HEK293T (cell line): ENCODE data around the gene FAM171A2.

Experiments
- CTCF ChIA-PET: fragments of 350-600 bp; formaldehyde crosslinking; extraction: SDS; loops from one replicate; lab custom pipeline; 2021; ENCODE audit warnings: antibody characterized with exemption, inconsistent platforms; lab: Yijun Ruan, JAX
- POLR2A ChIA-PET: fragments of 350-600 bp; formaldehyde crosslinking; extraction: SDS; loops from one replicate; lab custom pipeline; 2020; ENCODE audit warnings: antibody characterized with exemption, inconsistent platforms; lab: Yijun Ruan, JAX
- DNase-seq: peaks from one replicate; pipeline ENCODE4 v3.0.0; 2012; ENCODE audit warnings: mixed read lengths; ENCODE audit errors: extremely low spot score
- ARNT ChIP-seq: fragments of 450-650 bp; IDR thresholded peaks from 2 replicates; pipeline ENCODE4 v1.6.1; 2017; ENCODE audit warnings: mild to moderate bottlenecking
- BHLHE40 ChIP-seq: fragments of 450-650 bp; IDR thresholded peaks from 2 replicates; pipeline ENCODE4 v1.6.1; 2016; ENCODE audit warnings: mild to moderate bottlenecking, moderate library complexity, borderline replicate concordance
- CTBP1 ChIP-seq: fragments of 450-650 bp; IDR thresholded peaks from 2 replicates; pipeline ENCODE4 v1.6.1; 2016; ENCODE audit warnings: borderline replicate concordance
- ELF4 ChIP-seq: fragments of 450-650 bp; IDR thresholded peaks from 2 replicates; pipeline ENCODE4 v1.6.1; 2017; ENCODE audit warnings: antibody characterized with exemption
- FOXA1 ChIP-seq: fragments of 450-650 bp; IDR thresholded peaks from 2 replicates; pipeline ENCODE4 v1.6.1; 2016; ENCODE audit warnings: mild to moderate bottlenecking
- FOXK2 ChIP-seq: fragments of 450-650 bp; IDR thresholded peaks from 2 replicates; pipeline ENCODE4 v1.6.1; 2016; ENCODE audit warnings: mild to moderate bottlenecking
- FOXM1 ChIP-seq: fragments of 450-650 bp; IDR thresholded peaks from 2 replicates; pipeline ENCODE4 v1.6.1; 2017; ENCODE audit warnings: mild to moderate bottlenecking, borderline replicate concordance
- HDGF ChIP-seq: fragments of 450-650 bp; IDR thresholded peaks from 2 replicates; pipeline ENCODE4 v1.6.1; 2017; ENCODE audit warnings: antibody characterized with exemption, borderline replicate concordance
- L3MBTL2 ChIP-seq: fragments of 450-650 bp; conservative IDR thresholded peaks from 2 replicates; pipeline ENCODE4 v1.6.1; 2016; ENCODE audit warnings: mild to moderate bottlenecking
- LEF1 ChIP-seq: fragments of 450-650 bp; IDR thresholded peaks from 2 replicates; pipeline ENCODE4 v1.6.1; 2017; ENCODE audit warnings: mild to moderate bottlenecking, borderline replicate concordance
- NFRKB ChIP-seq: fragments of 450-650 bp; IDR thresholded peaks from 2 replicates; pipeline ENCODE4 v1.6.1; 2016; ENCODE audit warnings: mild to moderate bottlenecking, moderate library complexity
- SP1 ChIP-seq: fragments of 450-650 bp; IDR thresholded peaks from 2 replicates; pipeline ENCODE4 v1.6.1; 2017
- SUZ12 ChIP-seq: fragments of 450-650 bp; IDR thresholded peaks from 2 replicates; pipeline ENCODE4 v1.6.1; 2016; ENCODE audit warnings: mild to moderate bottlenecking
- TARDBP ChIP-seq: fragments of 450-650 bp; IDR thresholded peaks from 2 replicates; pipeline ENCODE4 v1.6.1; 2016
- ZNF384 ChIP-seq: fragments of 450-650 bp; IDR thresholded peaks from 2 replicates; pipeline ENCODE4 v1.6.1; 2016
- TF ChIP-seq, protein P1 (sequence below): fragments of 450-650 bp; IDR thresholded peaks from 2 replicates; pipeline ENCODE4 v1.6.1; 2016

Gene FAM171A2

GRCh38 chr17:44383861-44384260, 20.2 kb upstream of the FAM171A2 start:
- POLR2A ChIA-PET: no interaction called here
- CTCF ChIA-PET: no interaction called here
- TF ChIP-seq CTBP1 (no peak), NFRKB (no peak), LEF1 (no peak), HDGF (no peak), FOXM1 (no peak), ZNF384 (no peak), FOXA1 (no peak), SUZ12 (no peak), L3MBTL2 (no peak), SP1 (no peak), FOXK2 (no peak), BHLHE40 (no peak)
- TF ChIP-seq, protein P1, sequence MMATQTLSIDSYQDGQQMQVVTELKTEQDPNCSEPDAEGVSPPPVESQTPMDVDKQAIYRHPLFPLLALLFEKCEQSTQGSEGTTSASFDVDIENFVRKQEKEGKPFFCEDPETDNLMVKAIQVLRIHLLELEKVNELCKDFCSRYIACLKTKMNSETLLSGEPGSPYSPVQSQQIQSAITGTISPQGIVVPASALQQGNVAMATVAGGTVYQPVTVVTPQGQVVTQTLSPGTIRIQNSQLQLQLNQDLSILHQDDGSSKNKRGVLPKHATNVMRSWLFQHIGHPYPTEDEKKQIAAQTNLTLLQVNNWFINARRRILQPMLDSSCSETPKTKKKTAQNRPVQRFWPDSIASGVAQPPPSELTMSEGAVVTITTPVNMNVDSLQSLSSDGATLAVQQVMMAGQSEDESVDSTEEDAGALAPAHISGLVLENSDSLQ: no peak
- DNase-seq: no peak

DNA sequence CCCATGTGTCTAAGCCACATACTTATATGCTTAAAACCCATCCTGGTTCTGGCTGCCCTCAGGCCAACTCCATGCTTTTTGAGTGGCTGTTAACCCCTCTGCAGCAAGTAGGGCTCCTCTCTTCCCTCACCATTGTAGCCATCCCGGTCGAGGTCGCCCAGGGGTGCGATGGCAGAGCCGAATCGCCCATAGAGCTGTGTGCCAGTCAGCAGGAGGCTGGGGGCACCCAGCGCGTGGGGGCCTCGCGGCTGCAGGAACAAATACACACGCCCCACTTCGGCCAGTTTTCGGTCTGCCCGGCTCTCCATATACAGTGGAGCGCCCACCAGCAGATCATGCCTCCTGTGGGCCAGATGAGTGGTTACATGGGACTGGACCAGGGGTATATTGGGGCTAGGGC, 19.7 kb upstream of the FAM171A2 start:
- POLR2A ChIA-PET: no interaction called here
- TF ChIP-seq FOXK2: no peak
- TF ChIP-seq ZNF384: no peak
- TF ChIP-seq LEF1: no peak
- TF ChIP-seq, protein P1: no peak
- TF ChIP-seq SUZ12: no peak
- TF ChIP-seq ARNT: no peak
- no peak for TF ChIP-seq NFRKB
- TF ChIP-seq FOXM1: no peak
- TF ChIP-seq CTBP1: no peak
- CTCF ChIA-PET: no interaction called here
- no peak for DNase-seq

DNA sequence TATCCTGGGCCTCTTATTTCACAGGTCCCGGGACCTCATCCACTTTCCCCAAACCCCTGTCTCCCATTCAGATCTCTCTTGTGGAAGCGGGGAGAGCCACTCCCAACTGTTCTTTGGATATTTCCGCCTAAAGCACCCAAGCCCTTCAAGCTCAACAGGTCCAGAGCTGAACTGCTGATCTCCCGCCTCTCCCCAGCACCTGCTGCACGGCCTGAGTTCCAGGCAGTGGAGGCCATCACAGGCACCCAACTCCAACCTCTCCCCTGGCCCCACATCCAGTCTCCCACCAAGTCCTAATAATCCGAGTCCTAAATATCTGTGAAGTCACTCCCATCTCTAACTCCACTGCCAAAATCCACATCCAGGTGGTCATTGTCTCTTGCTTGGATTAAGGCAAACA, 19.3 kb upstream of the FAM171A2 start:
- DNase-seq: no peak
- ChIA-PET POLR2A (interaction anchor here (1.1 kb wide), 1 partner anchor 13 kb away, joined by 3 read pairs; no protein-coding TSS in a partner anchor), CTCF (no interaction called here)
- TF ChIP-seq ZNF384 (no peak), SUZ12 (no peak), SP1 (no peak), BHLHE40 (no peak), L3MBTL2 (no peak)

GRCh38 chr17:44381810-44382305, 18.2 kb upstream of the FAM171A2 start:
- no peak for DNase-seq
- POLR2A ChIA-PET: interaction anchor here (1.1 kb wide), 1 partner anchor 12 kb away, joined by 3 read pairs; no protein-coding TSS in a partner anchor
- CTCF ChIA-PET: no interaction called here
- TF ChIP-seq L3MBTL2 (no peak), NFRKB (no peak), ARNT (no peak), ELF4 (no peak), SP1 (no peak), FOXM1 (no peak), FOXK2 (no peak), BHLHE40 (no peak), CTBP1 (no peak)

DNA sequence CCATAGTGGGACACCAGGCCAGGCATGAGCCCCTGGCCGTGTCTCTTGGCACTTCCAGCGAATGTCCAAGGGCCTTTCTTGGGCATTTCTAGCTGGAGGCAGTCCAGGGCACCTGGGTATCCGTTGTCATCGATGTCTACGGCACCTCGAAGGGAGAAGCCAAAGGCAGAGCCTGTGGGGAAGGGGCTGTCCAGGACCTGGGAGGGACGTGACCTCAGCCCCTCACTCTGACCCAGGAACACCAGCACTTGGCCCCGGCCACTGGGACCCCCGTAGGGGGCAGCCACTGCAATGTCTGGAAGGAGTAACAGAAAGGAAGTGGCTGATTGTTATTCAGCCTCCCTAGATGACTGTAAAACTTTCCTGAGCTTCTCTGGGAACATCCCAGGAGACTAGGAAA, 17.1 kb upstream of the FAM171A2 start:
- TF ChIP-seq BHLHE40 (no peak), LEF1 (no peak), FOXA1 (no peak), ARNT (no peak), L3MBTL2 (no peak), ZNF384 (no peak), CTBP1 (no peak), NFRKB (no peak), SP1 (no peak), TARDBP (no peak), FOXM1 (no peak), FOXK2 (no peak), HDGF (no peak), ELF4 (no peak)
- TF ChIP-seq, protein P1: no peak
- ChIA-PET POLR2A (no interaction called here), CTCF (interaction anchor here (0.6 kb wide), 1 partner anchor 171 kb away, joined by 4 read pairs; no protein-coding TSS in a partner anchor)
- DNase-seq: no peak

DNA sequence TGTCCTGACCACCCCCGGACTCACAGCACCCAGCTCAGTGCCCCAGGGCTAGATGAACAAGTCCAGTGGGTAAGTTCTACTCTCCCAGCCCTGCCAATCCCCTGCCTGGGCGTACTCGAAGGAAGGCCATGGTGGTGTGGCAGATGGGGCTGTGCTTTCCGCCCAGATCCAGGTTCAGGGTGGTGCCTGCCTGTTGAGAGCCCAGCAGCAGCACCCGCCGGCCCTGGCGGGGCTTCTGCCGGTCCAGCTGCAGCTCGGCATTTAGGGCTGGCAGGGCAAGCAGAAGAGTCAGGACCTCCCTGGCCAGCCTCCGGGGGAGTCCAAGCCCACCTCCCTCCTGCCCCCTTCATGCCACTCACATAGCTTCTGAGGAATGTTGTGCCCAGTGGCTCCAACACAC, 16.2 kb upstream of the FAM171A2 start:
- CTCF ChIA-PET: interaction anchor here (0.6 kb wide), 1 partner anchor 170 kb away, joined by 4 read pairs; no protein-coding TSS in a partner anchor
- no peak for DNase-seq
- no peak for TF ChIP-seq LEF1
- TF ChIP-seq, protein P1: no peak
- no peak for TF ChIP-seq FOXK2
- POLR2A ChIA-PET: no interaction called here
